GM12865 (cell line): ENCODE measurements around the gene ZBTB16.

Experiments
- DNase-seq: peaks from one replicate; pipeline ENCODE4 v3.0.0; 2010; ENCODE audit warnings: low read depth
- H3K4me3 ChIP-seq: 2 replicates; pipeline ENCODE4 v1.5.1; 2011; ENCODE audit warnings: mild to moderate bottlenecking, low read depth, low read length, control low read depth
- CTCF ChIP-seq: IDR thresholded peaks from 2 replicates; pipeline ENCODE4 v1.5.1; 2011; ENCODE audit warnings: low read length, control low read depth, low read depth, inconsistent platforms; ENCODE audit not compliant: insufficient read depth; ENCODE audit errors: missing control alignments

Gene ZBTB16

GRCh38 chr11:114278342-114279065 is 219.0 kb downstream of the ZBTB16 start:
- DNase-seq: no peak
- no peak for TF ChIP-seq CTCF
- no peak overlapping the region for H3K4me3 ChIP-seq

- no peak for TF ChIP-seq CTCF
- no peak overlapping the region for H3K4me3 ChIP-seq
- no peak for DNase-seq
Measured at GRCh38 chr11:114279792-114280546, 220.5 kb downstream of the ZBTB16 start.

DNA sequence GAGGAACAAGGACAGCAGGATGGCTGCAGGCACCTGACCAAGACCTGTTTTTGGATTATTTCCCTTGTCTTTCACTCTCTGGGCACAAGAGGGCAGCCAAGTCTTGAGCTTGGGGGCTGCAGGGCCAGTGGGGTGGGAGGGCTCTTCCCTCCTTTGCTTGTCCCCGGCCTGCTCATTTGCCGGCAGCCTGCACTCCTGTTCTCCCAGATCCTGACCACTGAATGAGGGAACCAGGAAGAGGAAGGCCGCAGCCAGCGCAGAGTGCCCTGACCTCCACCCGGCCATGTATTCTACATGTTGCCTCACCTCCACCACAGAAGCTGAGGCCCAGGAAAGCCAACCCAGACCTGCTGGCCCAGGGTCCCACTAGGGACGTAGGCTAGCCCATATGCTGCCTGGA is 221.2 kb downstream of the ZBTB16 start:
- TF ChIP-seq CTCF: peak; percentile 27
- H3K4me3 ChIP-seq: no peak overlapping the region
- peak; percentile 16 for DNase-seq

DNA sequence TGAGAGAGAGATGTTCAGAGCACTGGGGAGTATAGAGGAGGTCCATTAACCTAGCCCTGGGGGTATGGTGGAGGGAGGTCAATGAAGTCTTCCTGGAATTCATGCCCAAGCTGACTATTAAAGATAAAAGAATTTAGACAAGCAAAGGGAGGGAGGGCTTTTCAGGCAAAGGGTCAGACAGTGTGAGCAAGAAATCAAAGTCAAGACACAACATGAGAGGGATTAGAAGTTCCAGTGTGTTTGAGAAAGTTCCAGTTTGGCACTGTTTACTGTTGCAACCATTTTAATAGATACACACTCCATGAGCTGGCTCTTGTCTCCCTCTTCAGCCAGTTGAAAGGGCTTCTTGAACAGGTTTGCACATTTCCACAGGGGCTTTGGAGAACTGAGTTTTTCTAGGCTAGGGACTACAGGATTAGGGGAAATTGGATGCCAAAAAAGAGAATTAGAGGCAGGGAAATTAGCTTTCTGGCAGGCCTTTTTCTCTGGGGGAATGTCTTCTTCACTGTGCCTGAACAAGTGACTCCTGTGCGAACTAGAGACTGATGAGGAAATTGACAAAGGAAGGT is 222.0 kb downstream of the ZBTB16 start:
- no peak overlapping the region for H3K4me3 ChIP-seq
- no peak for DNase-seq
- TF ChIP-seq CTCF: no peak

- no peak for TF ChIP-seq CTCF
- H3K4me3 ChIP-seq: no peak overlapping the region
- no peak for DNase-seq
Measured at GRCh38 chr11:114282488-114282887, 223.0 kb downstream of the ZBTB16 start.

DNA sequence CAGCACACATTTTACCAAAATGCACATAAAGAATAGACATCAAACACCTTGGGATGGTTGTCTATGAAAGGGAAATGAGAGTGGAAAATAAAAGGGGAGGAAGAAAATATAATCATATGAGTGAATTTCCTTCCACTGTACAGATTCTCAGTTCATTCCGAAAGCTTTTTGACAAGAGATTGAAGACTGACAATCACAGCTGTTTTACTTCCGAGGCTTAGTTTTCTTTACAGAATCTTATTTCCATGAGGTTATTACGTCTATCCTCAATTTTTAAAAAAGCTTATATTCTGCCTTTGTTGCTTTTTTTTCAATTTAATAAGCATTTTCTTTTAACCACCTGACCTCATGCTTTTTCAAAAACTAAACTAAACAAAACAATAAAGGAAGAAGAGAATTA is 223.9 kb downstream of the ZBTB16 start:
- no peak for TF ChIP-seq CTCF
- no peak overlapping the region for H3K4me3 ChIP-seq
- DNase-seq: no peak

GRCh38 chr11:114284021-114284420 is 224.5 kb downstream of the ZBTB16 start:
- H3K4me3 ChIP-seq: no peak overlapping the region
- TF ChIP-seq CTCF: no peak
- DNase-seq: no peak
